Liver (tissue), 9 donors: ENCODE measurements around the gene ATP6V1G1. TPM values are rescaled to one million over a fixed set of nuclear protein-coding genes. Genes with fewer than 3 reads are reported as not detected.

Source experiments
- DNase-seq: peaks from one replicate; pipeline ENCODE4 v3.0.0-alpha.2; 2017; ENCODE audit warnings: low spot score
- H3K27ac ChIP-seq, 2 donors: one replicate each; pipeline ENCODE4 v1.7.0; 2013; ENCODE audit warnings: inconsistent platforms in 2 of 2, low read length in 2 of 2, control low read depth in 1 of 2, low read depth in 1 of 2, mild to moderate bottlenecking in 1 of 2
- H3K27me3 ChIP-seq, 4 donors: one replicate each; pipeline versions ENCODE4 v1.6.1 to v1.7.0; 2013; ENCODE audit warnings: low read length in 3 of 4, inconsistent platforms in 1 of 4, mild to moderate bottlenecking in 1 of 4, moderate library complexity in 1 of 4; ENCODE audit not compliant: control insufficient read depth in 4 of 4, insufficient read depth in 4 of 4
- H3K36me3 ChIP-seq, 4 donors: one replicate each; pipeline versions ENCODE4 v1.6.1 to v1.7.0; 2013; ENCODE audit warnings: low read length in 3 of 4, mild to moderate bottlenecking in 3 of 4, low read depth in 1 of 4, moderate library complexity in 1 of 4; ENCODE audit not compliant: control insufficient read depth in 4 of 4, insufficient read depth in 3 of 4
- H3K4me1 ChIP-seq, 4 donors: one replicate each; pipeline versions ENCODE4 v1.6.1 to v1.7.0; 2013; ENCODE audit warnings: low read length in 3 of 4, mild to moderate bottlenecking in 3 of 4, moderate library complexity in 1 of 4; ENCODE audit not compliant: control insufficient read depth in 4 of 4, insufficient read depth in 4 of 4
- H3K4me3 ChIP-seq, 3 donors: one replicate each; pipeline versions ENCODE4 v1.6.1 to v1.7.0; 2013; ENCODE audit warnings: low read length in 3 of 3, control low read depth in 1 of 3, low read depth in 1 of 3, mild to moderate bottlenecking in 1 of 3
- H3K9ac ChIP-seq, 2 donors: one replicate each; pipeline ENCODE4 v1.7.0; 2013; ENCODE audit warnings: low read length in 2 of 2, mild to moderate bottlenecking in 2 of 2, moderate library complexity in 2 of 2, control low read depth in 1 of 2, low read depth in 1 of 2
- H3K9me3 ChIP-seq, 4 donors: one replicate each; pipeline versions ENCODE4 v1.6.1 to v1.7.0; 2013; ENCODE audit warnings: low read length in 3 of 4; ENCODE audit not compliant: control insufficient read depth in 4 of 4
- EGR1 ChIP-seq, 2 donors: IDR thresholded peaks; 2 replicates each; pipeline ENCODE4 v1.6.1; 2016 to 2018; ENCODE audit warnings: antibody characterized with exemption in 2 of 2, low read depth in 2 of 2
- FOXA1 ChIP-seq: IDR thresholded peaks from 2 replicates; pipeline ENCODE4 v1.6.1; 2016; ENCODE audit warnings: antibody characterized with exemption
- FOXA2 ChIP-seq: IDR thresholded peaks from 2 replicates; pipeline ENCODE4 v1.6.1; 2016; ENCODE audit warnings: antibody characterized with exemption
- GABPA ChIP-seq, 2 donors: IDR thresholded peaks in 1 of 2; conservative IDR thresholded peaks in 1 of 2; 2 replicates each; pipeline ENCODE4 v1.6.1; 2016; ENCODE audit warnings: antibody characterized with exemption in 2 of 2, mild to moderate bottlenecking in 1 of 2, moderate library complexity in 1 of 2
- HNF4A ChIP-seq, 2 donors: conservative IDR thresholded peaks; 2 replicates each; pipeline ENCODE4 v1.6.1; 2016; ENCODE audit warnings: antibody characterized with exemption in 2 of 2, mild to moderate bottlenecking in 2 of 2
- HNF4G ChIP-seq: IDR thresholded peaks from 2 replicates; pipeline ENCODE4 v1.6.1; 2016; ENCODE audit warnings: antibody characterized with exemption
- JUND ChIP-seq, 2 donors: IDR thresholded peaks; 2 replicates each; pipeline ENCODE4 v1.6.1; 2016; ENCODE audit warnings: antibody characterized with exemption in 2 of 2
- MAX ChIP-seq: IDR thresholded peaks from 2 replicates; pipeline ENCODE4 v1.6.1; 2016; ENCODE audit warnings: antibody characterized with exemption
- NR2F2 ChIP-seq: IDR thresholded peaks from 2 replicates; pipeline ENCODE4 v1.6.1; 2016; ENCODE audit warnings: antibody characterized with exemption
- RAD21 ChIP-seq, 2 donors: IDR thresholded peaks; 2 replicates each; pipeline ENCODE4 v1.6.1; 2016; ENCODE audit warnings: antibody characterized with exemption in 2 of 2, mild to moderate bottlenecking in 2 of 2
- REST ChIP-seq: IDR thresholded peaks from 2 replicates; pipeline ENCODE4 v1.6.1; 2016; ENCODE audit warnings: antibody characterized with exemption, mild to moderate bottlenecking
- RXRA ChIP-seq, 2 donors: IDR thresholded peaks; 2 replicates each; pipeline ENCODE4 v1.6.1; 2017 to 2018; ENCODE audit warnings: antibody characterized with exemption in 2 of 2, mild to moderate bottlenecking in 1 of 2
- SP1 ChIP-seq: IDR thresholded peaks from 2 replicates; pipeline ENCODE4 v1.6.1; 2018; ENCODE audit warnings: antibody characterized with exemption, mild to moderate bottlenecking
- TAF1 ChIP-seq: conservative IDR thresholded peaks from 2 replicates; pipeline ENCODE4 v1.6.1; 2016; ENCODE audit warnings: antibody characterized with exemption, mild to moderate bottlenecking
- YY1 ChIP-seq: IDR thresholded peaks from 2 replicates; pipeline ENCODE4 v1.6.1; 2016; ENCODE audit warnings: antibody characterized with exemption, mild to moderate bottlenecking
- ZBTB33 ChIP-seq: IDR thresholded peaks from 2 replicates; pipeline ENCODE4 v1.6.1; 2016; ENCODE audit warnings: antibody characterized with exemption
- polyA plus RNA-seq, 2 donors: library from polyadenylated mRNA; stranded (reverse) in 1 of 2; unstranded in 1 of 2; fragments of 200-250 nt in 1 of 2; fragments of >200 nt in 1 of 2; fragmentation: Nextera tagmentation in 1 of 2; extraction: Ambion mirVana in 1 of 2; gene quantifications; one replicate each; pipeline versions ENCODE4 v1.2.1 to v1.2.3, GENCODE V29; 2013 to 2015
- total RNA-seq, 2 donors: library from RNA; depleted of rRNA; stranded (reverse); fragments of >200 nt; gene quantifications; one replicate each; pipeline ENCODE4 v1.2.3, GENCODE V29; 2014
- TF ChIP-seq, protein P1 (sequence below): fragments of 150-350 bp; IDR thresholded peaks from 2 replicates; pipeline ENCODE4 v1.5.1; 2017; ENCODE audit warnings: improper control_type of control experiment, low read depth, low read length; ENCODE audit not compliant: missing input control
- TF ChIP-seq, protein P2 (sequence below): IDR thresholded peaks from 2 replicates; pipeline ENCODE4 v1.6.1; 2016; ENCODE audit warnings: antibody characterized with exemption
- donor health status: healthy.
- donor health status: healthy.
- donor health status: healthy.
- donor health status: healthy.
- donor health status: healthy.

Gene ATP6V1G1
- total and polyA plus RNA-seq, 4 donors: 41.4 to 152 (median 75.7) TPM

DNA sequence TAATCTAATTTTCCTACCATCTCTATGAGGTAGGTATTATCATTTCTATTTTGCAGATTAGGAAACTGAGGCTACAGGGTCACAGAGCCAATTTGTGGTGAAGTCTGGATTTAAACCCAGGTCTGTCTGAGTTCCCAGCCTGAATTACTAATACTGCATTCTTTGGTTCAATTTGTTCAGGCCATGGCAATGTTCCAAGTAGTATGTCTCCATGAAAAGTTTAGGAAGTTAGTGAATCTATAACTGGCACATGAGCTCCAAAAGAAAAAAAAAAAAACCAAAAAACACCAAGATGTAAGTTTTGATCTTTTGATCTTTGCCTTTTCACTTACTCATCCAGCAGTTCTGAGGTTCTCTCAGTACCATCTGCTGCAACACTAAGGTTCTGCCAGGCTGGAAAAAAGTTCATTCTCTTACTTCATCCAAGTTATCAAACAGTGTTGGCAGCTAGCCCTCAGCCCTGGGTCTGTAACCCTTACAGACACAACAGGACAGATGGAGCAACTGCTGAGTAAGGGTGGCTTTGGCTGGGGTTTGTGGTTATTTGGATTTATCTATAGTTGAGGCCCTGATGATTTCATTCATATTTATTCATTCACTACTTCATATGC is 19.1 kb downstream of the ATP6V1G1 start:
- peak in 1 of 2 donors; percentile 58 for TF ChIP-seq EGR1 (IDR thresholded peaks at IDR 0.05; ENCODE audit: low read depth in 2 of 2)
- no peak for TF ChIP-seq HNF4G
- no peak for TF ChIP-seq GABPA (IDR thresholded peaks at IDR 0.05 in 1 of 2, conservative IDR thresholded peaks at IDR 0.05 in 1 of 2)
- TF ChIP-seq RXRA (IDR thresholded peaks at IDR 0.05): peak; percentile 88 to 95
- TF ChIP-seq FOXA2: no peak
- TF ChIP-seq, protein P1, sequence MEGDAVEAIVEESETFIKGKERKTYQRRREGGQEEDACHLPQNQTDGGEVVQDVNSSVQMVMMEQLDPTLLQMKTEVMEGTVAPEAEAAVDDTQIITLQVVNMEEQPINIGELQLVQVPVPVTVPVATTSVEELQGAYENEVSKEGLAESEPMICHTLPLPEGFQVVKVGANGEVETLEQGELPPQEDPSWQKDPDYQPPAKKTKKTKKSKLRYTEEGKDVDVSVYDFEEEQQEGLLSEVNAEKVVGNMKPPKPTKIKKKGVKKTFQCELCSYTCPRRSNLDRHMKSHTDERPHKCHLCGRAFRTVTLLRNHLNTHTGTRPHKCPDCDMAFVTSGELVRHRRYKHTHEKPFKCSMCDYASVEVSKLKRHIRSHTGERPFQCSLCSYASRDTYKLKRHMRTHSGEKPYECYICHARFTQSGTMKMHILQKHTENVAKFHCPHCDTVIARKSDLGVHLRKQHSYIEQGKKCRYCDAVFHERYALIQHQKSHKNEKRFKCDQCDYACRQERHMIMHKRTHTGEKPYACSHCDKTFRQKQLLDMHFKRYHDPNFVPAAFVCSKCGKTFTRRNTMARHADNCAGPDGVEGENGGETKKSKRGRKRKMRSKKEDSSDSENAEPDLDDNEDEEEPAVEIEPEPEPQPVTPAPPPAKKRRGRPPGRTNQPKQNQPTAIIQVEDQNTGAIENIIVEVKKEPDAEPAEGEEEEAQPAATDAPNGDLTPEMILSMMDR: no peak
- TF ChIP-seq TAF1: no peak
- peak; percentile 83 to 92 for TF ChIP-seq HNF4A (conservative IDR thresholded peaks at IDR 0.05)
- TF ChIP-seq FOXA1: no peak
- TF ChIP-seq REST: peak; percentile 62
- TF ChIP-seq YY1: peak; percentile 23
- TF ChIP-seq SP1: peak; percentile 68
- peak; percentile 72 for TF ChIP-seq MAX
- peak; percentile 51 for TF ChIP-seq NR2F2
- TF ChIP-seq, protein P2, sequence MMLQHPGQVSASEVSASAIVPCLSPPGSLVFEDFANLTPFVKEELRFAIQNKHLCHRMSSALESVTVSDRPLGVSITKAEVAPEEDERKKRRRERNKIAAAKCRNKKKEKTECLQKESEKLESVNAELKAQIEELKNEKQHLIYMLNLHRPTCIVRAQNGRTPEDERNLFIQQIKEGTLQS: peak; percentile 33
- TF ChIP-seq ZBTB33: peak; percentile 87
- TF ChIP-seq JUND (IDR thresholded peaks at IDR 0.05): peak; percentile 60 to 92
- peak; percentile 40 to 46 for TF ChIP-seq RAD21 (IDR thresholded peaks at IDR 0.05)
- Histone ChIP-seq H3K9ac (peak overlapping the region in 1 of 2 donors; percentile 12), H3K27me3 (no peaks in the 10 kb centered on the region), H3K9me3 (no peaks in the 10 kb centered on the region), H3K27ac (peak overlapping the region; percentile 62 to 82), H3K4me3 (no peak overlapping the region), H3K36me3 (no peaks in the 10 kb centered on the region), H3K4me1 (peaks cover 3 to 35% (median 10%) of the 10 kb centered on the region in 4 donors)
- DNase-seq: no peak
